GM18502 (cell line): Measurements from ENCODE around the gene PRAMEF25.
"Not testable (repeated sequence)": the region's sequence is repeated elsewhere in the genome, so short reads cannot be mapped to it uniquely, and the experiment has no call there.

Experiments used
- ATAC-seq: cut with Tn5 transposase; IDR thresholded peaks from one replicate; pipeline ENCODE4 v1.9.1; 2021; ENCODE audit warnings: mild to moderate bottlenecking; ENCODE audit not compliant: unreplicated experiment, poor library complexity

The PRAMEF25 gene

GRCh38 chr1:13070474-13070873 lies at the start of gene PRAMEF25:
PRAMEF25 (plus strand) TSS chr1:13070774; CDS start chr1:13073694, 2,920 bp downstream.
- not testable (repeated sequence) for ATAC-seq

- not testable (repeated sequence) for ATAC-seq
Measured at GRCh38 chr1:13056475-13056874, 14.1 kb upstream of the PRAMEF25 start, which contains the start of gene PRAMEF27. PRAMEF27 (minus strand) TSS chr1:13056575; CDS start chr1:13053659, 2,916 bp downstream.

DNA sequence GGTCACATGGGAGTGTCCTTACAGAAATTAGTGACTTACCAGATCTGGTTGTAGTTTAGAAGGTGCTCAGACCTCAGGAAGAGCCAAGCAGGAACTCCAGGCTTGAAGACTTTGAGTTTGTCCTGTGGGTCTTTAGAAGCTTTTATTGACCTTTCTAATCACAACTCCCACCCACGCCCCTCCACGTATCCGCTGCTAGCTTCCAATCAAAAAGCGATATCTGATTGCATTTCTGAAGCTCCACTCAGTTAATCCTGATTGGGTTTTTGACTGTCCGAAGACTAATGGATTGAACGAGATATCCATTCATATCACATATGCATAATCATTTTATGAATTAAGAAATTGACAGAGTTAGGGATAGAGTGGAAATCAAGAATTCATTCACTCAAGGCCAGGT lies 46.2 kb downstream of the PRAMEF25 start, which contains the start of gene HNRNPCL2:
HNRNPCL2 (minus strand) TSS at position 101 of the 400 bp plus-strand sequence. CDS start 454 bp downstream, outside the sequence.
- not testable (repeated sequence) for ATAC-seq
